DOHH2 (cell line): ENCODE results near the gene COL12A1.

Source experiments
- H3F3A ChIP-seq: fragments of 200-600 bp; sonication (generic), shearing (Covaris generic); 2 replicates; pipeline ENCODE4 v1.6.0; 2016; ENCODE audit warnings: antibody characterized with exemption, mild to moderate bottlenecking; ENCODE audit not compliant: control insufficient read depth, insufficient read depth
- H3K27ac ChIP-seq: fragments of 200-600 bp; sonication (generic); 2 replicates; pipeline ENCODE4 v1.5.1; 2014; ENCODE audit warnings: low read depth, mild to moderate bottlenecking, low read length, moderate library complexity
- H3K27me3 ChIP-seq: fragments of 200-600 bp; sonication (generic); 2 replicates; pipeline ENCODE4 v1.6.1; 2014; ENCODE audit warnings: mild to moderate bottlenecking, low read length, mixed read lengths; ENCODE audit not compliant: control insufficient read depth
- H3K36me3 ChIP-seq: fragments of 200-600 bp; sonication (generic); 2 replicates; pipeline ENCODE4 v1.6.1; 2014; ENCODE audit warnings: mild to moderate bottlenecking, low read length, moderate library complexity, mixed read lengths; ENCODE audit not compliant: control insufficient read depth
- H3K4me1 ChIP-seq: fragments of 200-600 bp; sonication (generic); 2 replicates; pipeline ENCODE4 v1.6.1; 2014; ENCODE audit warnings: mild to moderate bottlenecking, low read length, mixed read lengths; ENCODE audit not compliant: control insufficient read depth
- H3K4me2 ChIP-seq: fragments of 200-600 bp; sonication (generic); 2 replicates; pipeline ENCODE4 v1.6.0; 2014; ENCODE audit warnings: mild to moderate bottlenecking, low read length, moderate library complexity
- H3K4me3 ChIP-seq: fragments of 200-600 bp; sonication (generic); 2 replicates; pipeline ENCODE4 v1.5.1; 2014; ENCODE audit warnings: mild to moderate bottlenecking, low read length, mixed read lengths
- H3K79me2 ChIP-seq: fragments of 200-600 bp; sonication (generic); 2 replicates; pipeline ENCODE4 v1.6.1; 2014; ENCODE audit warnings: mild to moderate bottlenecking, low read length, mixed read lengths; ENCODE audit not compliant: control insufficient read depth
- H3K9me2 ChIP-seq: fragments of 200-600 bp; sonication (generic); replicated peaks from 2 replicates; pipeline ENCODE4 v1.6.1; 2014; ENCODE audit warnings: mild to moderate bottlenecking, low read length, mixed read lengths; ENCODE audit not compliant: control insufficient read depth
- H3K9me3 ChIP-seq: fragments of 200-600 bp; sonication (generic); 2 replicates; pipeline ENCODE4 v1.6.1; 2014; ENCODE audit warnings: antibody characterized with exemption, low read length, mixed read lengths; ENCODE audit not compliant: control insufficient read depth, insufficient read depth
- H4K20me1 ChIP-seq: fragments of 200-600 bp; sonication (generic); 2 replicates; pipeline ENCODE4 v1.6.0; 2014; ENCODE audit warnings: low read depth, mild to moderate bottlenecking, antibody characterized with exemption, low read length, moderate library complexity; ENCODE audit not compliant: control insufficient read depth, insufficient read depth
- EZH2phosphoT487 ChIP-seq: fragments of 200-600 bp; sonication (generic); IDR thresholded peaks from 2 replicates; pipeline ENCODE4 v1.6.1; 2017; ENCODE audit warnings: borderline replicate concordance, mild to moderate bottlenecking, antibody characterized with exemption, low read length, moderate library complexity, mixed read lengths
- TF ChIP-seq, protein P1 (sequence below): fragments of 200-600 bp; sonication (generic); IDR thresholded peaks from one replicate; pipeline ENCODE4 v1.5.1; 2014; ENCODE audit warnings: antibody characterized with exemption, mild to moderate bottlenecking, low read depth, low read length; ENCODE audit not compliant: poor library complexity, severe bottlenecking

Gene COL12A1

DNA sequence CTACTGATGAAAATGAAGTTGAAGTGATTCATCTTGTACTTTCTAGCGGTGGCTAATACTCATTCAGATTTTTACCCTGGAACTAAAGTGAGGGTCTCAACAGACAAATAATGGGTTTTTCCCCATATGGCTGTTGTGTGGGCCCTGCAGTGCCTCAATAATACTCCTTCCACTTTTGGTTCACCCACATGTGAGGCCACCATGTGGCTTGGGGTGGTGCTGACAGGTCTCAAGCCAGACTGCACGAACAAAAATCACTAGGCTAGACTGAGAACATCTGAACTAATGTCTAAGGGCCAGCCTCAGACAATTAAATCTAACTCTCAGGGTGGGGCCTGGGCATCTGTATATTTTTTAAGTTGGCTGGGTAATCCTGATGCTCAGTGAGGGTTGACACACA is 7.9 kb upstream of the COL12A1 start:
- Histone ChIP-seq H3K9me2 (no peaks in the 10 kb centered on the region), H3K27me3 (peaks cover 5% of the 10 kb centered on the region), H4K20me1 (no peaks in the 10 kb centered on the region), H3K9me3 (no peaks in the 10 kb centered on the region), H3K36me3 (no peaks in the 10 kb centered on the region), H3K4me2 (no peak overlapping the region), H3F3A (no peaks in the 10 kb centered on the region), H3K79me2 (no peaks in the 10 kb centered on the region), H3K27ac (no peak overlapping the region), H3K4me3 (no peak overlapping the region), H3K4me1 (no peaks in the 10 kb centered on the region; the same call in 1 of the 2 replicates)
- TF ChIP-seq, protein P1, sequence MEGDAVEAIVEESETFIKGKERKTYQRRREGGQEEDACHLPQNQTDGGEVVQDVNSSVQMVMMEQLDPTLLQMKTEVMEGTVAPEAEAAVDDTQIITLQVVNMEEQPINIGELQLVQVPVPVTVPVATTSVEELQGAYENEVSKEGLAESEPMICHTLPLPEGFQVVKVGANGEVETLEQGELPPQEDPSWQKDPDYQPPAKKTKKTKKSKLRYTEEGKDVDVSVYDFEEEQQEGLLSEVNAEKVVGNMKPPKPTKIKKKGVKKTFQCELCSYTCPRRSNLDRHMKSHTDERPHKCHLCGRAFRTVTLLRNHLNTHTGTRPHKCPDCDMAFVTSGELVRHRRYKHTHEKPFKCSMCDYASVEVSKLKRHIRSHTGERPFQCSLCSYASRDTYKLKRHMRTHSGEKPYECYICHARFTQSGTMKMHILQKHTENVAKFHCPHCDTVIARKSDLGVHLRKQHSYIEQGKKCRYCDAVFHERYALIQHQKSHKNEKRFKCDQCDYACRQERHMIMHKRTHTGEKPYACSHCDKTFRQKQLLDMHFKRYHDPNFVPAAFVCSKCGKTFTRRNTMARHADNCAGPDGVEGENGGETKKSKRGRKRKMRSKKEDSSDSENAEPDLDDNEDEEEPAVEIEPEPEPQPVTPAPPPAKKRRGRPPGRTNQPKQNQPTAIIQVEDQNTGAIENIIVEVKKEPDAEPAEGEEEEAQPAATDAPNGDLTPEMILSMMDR: peak; percentile 14
- TF ChIP-seq EZH2phosphoT487: no peak

DNA sequence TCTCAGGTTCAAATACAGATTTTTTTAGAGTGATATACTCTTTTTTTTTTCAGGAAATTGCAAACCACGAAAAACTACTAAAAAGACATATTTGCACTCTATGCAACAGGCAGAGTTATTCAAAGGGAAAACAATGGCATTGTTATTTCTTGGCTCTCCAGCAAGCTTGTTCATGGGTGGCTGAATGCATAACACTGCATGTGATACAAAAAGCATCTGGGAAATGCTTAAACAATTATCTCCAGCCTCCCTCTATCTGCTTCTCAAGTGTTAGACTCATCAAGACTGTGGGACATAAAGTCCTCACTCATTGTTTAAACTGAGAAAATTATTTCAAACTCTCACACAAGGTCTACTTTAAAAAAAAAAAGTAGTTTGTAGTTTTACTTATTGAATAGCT is 7.3 kb upstream of the COL12A1 start:
- H3K27ac ChIP-seq: no peak overlapping the region
- H3K4me3 ChIP-seq: no peak overlapping the region
- peaks cover 11% of the 10 kb centered on the region for H3K27me3 ChIP-seq
- no peaks in the 10 kb centered on the region for H3K36me3 ChIP-seq
- no peaks in the 10 kb centered on the region for H3K9me2 ChIP-seq
- no peaks in the 10 kb centered on the region; the same call in 1 of the 2 replicates for H3K4me1 ChIP-seq
- no peaks in the 10 kb centered on the region for H3K9me3 ChIP-seq
- no peaks in the 10 kb centered on the region for H3K79me2 ChIP-seq
- TF ChIP-seq EZH2phosphoT487: no peak
- TF ChIP-seq, protein P1: no peak
- no peaks in the 10 kb centered on the region for H3F3A ChIP-seq
- no peaks in the 10 kb centered on the region for H4K20me1 ChIP-seq
- H3K4me2 ChIP-seq: no peak overlapping the region

GRCh38 chr6:75211920-75212590 is 6.2 kb upstream of the COL12A1 start:
- peaks cover 18% of the 10 kb centered on the region for H3K27me3 ChIP-seq
- H3K9me3 ChIP-seq: no peaks in the 10 kb centered on the region
- no peaks in the 10 kb centered on the region for H4K20me1 ChIP-seq
- H3F3A ChIP-seq: no peaks in the 10 kb centered on the region
- no peaks in the 10 kb centered on the region; the same call in 1 of the 2 replicates for H3K4me1 ChIP-seq
- H3K27ac ChIP-seq: no peak overlapping the region
- no peaks in the 10 kb centered on the region for H3K9me2 ChIP-seq
- H3K79me2 ChIP-seq: no peaks in the 10 kb centered on the region
- no peaks in the 10 kb centered on the region for H3K36me3 ChIP-seq
- TF ChIP-seq, protein P1: no peak
- no peak for TF ChIP-seq EZH2phosphoT487
- H3K4me3 ChIP-seq: no peak overlapping the region
- no peak overlapping the region for H3K4me2 ChIP-seq
